Nasal cavity respiratory epithelium epithelial cell of viscerocranial mucosa (primary cell): ENCODE data around the gene ANKRD17. TPM values are rescaled to one million over a fixed set of nuclear protein-coding genes. Genes with fewer than 3 reads are reported as not detected.

Experiments
- total RNA-seq: library from RNA; depleted of rRNA; stranded (reverse); fragments of >200 nt; gene quantifications from 2 replicates; pipeline ENCODE4 v1.2.3, GENCODE V29; 2014

ANKRD17 gene, protein sequence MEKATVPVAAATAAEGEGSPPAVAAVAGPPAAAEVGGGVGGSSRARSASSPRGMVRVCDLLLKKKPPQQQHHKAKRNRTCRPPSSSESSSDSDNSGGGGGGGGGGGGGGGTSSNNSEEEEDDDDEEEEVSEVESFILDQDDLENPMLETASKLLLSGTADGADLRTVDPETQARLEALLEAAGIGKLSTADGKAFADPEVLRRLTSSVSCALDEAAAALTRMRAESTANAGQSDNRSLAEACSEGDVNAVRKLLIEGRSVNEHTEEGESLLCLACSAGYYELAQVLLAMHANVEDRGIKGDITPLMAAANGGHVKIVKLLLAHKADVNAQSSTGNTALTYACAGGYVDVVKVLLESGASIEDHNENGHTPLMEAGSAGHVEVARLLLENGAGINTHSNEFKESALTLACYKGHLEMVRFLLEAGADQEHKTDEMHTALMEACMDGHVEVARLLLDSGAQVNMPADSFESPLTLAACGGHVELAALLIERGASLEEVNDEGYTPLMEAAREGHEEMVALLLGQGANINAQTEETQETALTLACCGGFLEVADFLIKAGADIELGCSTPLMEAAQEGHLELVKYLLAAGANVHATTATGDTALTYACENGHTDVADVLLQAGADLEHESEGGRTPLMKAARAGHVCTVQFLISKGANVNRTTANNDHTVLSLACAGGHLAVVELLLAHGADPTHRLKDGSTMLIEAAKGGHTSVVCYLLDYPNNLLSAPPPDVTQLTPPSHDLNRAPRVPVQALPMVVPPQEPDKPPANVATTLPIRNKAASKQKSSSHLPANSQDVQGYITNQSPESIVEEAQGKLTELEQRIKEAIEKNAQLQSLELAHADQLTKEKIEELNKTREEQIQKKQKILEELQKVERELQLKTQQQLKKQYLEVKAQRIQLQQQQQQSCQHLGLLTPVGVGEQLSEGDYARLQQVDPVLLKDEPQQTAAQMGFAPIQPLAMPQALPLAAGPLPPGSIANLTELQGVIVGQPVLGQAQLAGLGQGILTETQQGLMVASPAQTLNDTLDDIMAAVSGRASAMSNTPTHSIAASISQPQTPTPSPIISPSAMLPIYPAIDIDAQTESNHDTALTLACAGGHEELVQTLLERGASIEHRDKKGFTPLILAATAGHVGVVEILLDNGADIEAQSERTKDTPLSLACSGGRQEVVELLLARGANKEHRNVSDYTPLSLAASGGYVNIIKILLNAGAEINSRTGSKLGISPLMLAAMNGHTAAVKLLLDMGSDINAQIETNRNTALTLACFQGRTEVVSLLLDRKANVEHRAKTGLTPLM (N-terminal part only)
- 59.1 and 99.9 TPM in 2 replicates for total RNA-seq

DNA sequence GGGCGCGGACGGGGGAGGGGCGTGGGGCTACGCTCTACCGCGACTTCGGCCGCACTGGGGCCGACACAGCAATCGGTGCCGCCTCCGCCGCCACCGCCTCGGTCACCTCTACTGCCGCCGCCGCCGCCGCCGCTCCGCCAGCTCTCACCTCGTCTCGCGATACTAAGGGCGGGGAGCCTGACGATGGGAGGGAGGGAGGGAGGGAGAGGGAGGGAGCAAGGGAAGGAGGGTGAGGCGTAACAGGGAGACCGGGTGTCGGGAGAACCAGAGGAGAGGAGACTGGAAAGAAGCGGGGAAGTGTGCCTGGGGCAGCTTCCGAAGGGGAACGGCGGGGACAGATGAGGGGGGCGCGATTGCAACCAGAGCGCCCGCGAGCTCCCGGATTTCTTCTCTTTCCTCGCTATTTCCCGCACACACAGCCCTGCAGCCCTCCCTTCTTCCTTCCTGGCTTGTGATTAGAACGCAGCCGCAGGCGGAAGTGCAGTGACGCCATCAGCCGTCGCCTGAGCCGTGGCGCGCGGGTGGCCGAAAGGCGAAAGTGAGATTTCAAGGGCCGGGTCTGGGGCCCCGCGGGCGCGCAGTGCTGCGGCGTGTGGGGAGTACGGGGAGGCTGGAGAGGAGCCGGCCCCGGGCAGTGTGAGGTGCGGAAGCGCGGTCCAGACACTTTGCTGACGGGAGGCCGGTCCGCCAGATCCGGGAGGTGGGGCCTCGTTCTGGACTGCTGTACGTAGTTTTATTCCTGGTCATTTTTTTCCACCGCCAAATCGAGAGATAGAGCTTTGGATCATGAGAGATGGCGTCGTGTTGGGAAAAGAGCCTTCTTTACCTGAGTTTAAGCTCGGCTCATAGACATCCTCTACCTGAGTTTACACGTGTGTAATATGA lies at the start of gene ANKRD17:
Gene ANKRD17 (minus strand): TSS at position 113 of the 885 bp plus-strand sequence. CDS start 130 bp downstream, outside the sequence.

DNA sequence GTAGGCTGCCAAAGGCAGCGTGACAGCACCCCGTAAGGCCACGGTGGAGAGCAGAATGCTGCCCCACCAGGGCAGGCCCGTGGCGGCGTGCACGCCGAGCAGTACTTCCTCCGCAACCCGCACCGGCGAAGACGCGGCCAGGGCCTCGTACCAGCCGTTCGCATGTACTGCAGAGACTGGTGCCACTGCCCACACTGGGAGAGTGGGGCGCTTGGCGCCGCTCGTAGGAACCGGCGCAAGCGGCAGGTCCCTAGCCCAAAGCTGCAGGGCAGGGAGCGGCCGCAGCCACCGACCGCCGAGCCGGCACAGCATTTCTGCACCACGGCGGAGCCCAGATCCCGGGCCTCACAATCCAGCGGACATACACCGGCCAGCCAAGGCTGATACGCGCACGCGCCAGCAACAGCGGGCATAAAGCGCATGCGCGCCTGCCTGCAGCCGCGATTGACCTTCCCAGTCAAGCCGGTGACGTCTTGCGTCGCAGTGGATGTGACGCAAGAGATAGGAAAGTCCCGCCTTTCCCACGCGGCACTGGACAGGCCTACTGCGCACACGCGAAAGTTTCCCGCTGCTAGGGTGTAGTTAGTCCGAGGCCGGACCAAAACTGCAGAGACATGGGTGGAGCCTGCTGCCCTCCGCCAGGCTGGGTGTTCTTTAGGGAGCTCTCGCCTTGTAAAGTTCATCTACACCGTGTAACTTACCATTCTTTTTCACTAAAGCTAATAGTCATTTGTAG lies 189.1 kb downstream of the ANKRD17 start, which contains the start of gene COX18:
Gene COX18 (minus strand): TSS at position 379 of the 736 bp plus-strand sequence. CDS start 67 bp downstream, at position 312.

Other genes with a start within 250 kb of the ANKRD17 start
- 24.1 and 29.0 TPM in 2 replicates for gene COX18, start 189.1 kb downstream of the ANKRD17 start, total RNA-seq
- 0.28 TPM in 1 of 2 replicates, not detected in the other for gene ALB, start 145.5 kb upstream of the ANKRD17 start, total RNA-seq
- gene AFP, start 177.4 kb upstream of the ANKRD17 start, total RNA-seq, result not detected in 2 replicates
- gene AFM, start 222.9 kb upstream of the ANKRD17 start, total RNA-seq, result not detected in 2 replicates